Measurements from ENCODE around the gene PDE11A. TPM values are rescaled to one million over a fixed set of nuclear protein-coding genes. Genes with fewer than 3 reads are reported as not detected.

PDE11A gene
- total RNA-seq, 1 donor from 2014 or later, result 0.27 TPM

- Mint-ChIP-seq H3K36me3 (ENCODE audit: unreplicated experiment) (no peaks in the 10 kb centered on the region), H3K27me3 (ENCODE audit: unreplicated experiment) (no peaks in the 10 kb centered on the region), H3K27ac (ENCODE audit: unreplicated experiment) (no peak overlapping the region), H3K4me1 (ENCODE audit: low read depth, unreplicated experiment) (no peaks in the 10 kb centered on the region), H3K4me3 (ENCODE audit: unreplicated experiment) (no peak overlapping the region), H3K9me3 (ENCODE audit: unreplicated experiment) (no peaks in the 10 kb centered on the region)
- DNase-seq, result no peak
- no peak for TF ChIP-seq CTCF (IDR thresholded peaks at IDR 0.05; ENCODE audit: partially characterized antibody, unreplicated experiment)
Observed at GRCh38 chr2:177771191-177771590, 301.4 kb downstream of the PDE11A start.

GRCh38 chr2:177767768-177768167 is 304.8 kb downstream of the PDE11A start:
- Mint-ChIP-seq H3K9me3 (ENCODE audit: unreplicated experiment) (no peaks in the 10 kb centered on the region), H3K36me3 (ENCODE audit: unreplicated experiment) (no peaks in the 10 kb centered on the region), H3K4me3 (ENCODE audit: unreplicated experiment) (no peak overlapping the region), H3K27me3 (ENCODE audit: unreplicated experiment) (no peaks in the 10 kb centered on the region), H3K4me1 (ENCODE audit: low read depth, unreplicated experiment) (peaks cover 3% of the 10 kb centered on the region), H3K27ac (ENCODE audit: unreplicated experiment) (no peak overlapping the region)
- no peak for DNase-seq
- no peak for TF ChIP-seq CTCF (IDR thresholded peaks at IDR 0.05; ENCODE audit: partially characterized antibody, unreplicated experiment)

- no peak for TF ChIP-seq CTCF (IDR thresholded peaks at IDR 0.05; ENCODE audit: partially characterized antibody, unreplicated experiment)
- Mint-ChIP-seq H3K36me3 (ENCODE audit: unreplicated experiment) (no peaks in the 10 kb centered on the region), H3K4me3 (ENCODE audit: unreplicated experiment) (no peak overlapping the region), H3K27me3 (ENCODE audit: unreplicated experiment) (no peaks in the 10 kb centered on the region), H3K27ac (ENCODE audit: unreplicated experiment) (no peak overlapping the region), H3K9me3 (ENCODE audit: unreplicated experiment) (no peaks in the 10 kb centered on the region), H3K4me1 (ENCODE audit: low read depth, unreplicated experiment) (peaks cover 3% of the 10 kb centered on the region)
- DNase-seq, result no peak
Observed at GRCh38 chr2:177765698-177766097, 306.9 kb downstream of the PDE11A start.

- no peak overlapping the region for H3K27ac Mint-ChIP-seq (ENCODE audit: unreplicated experiment)
- no peaks in the 10 kb centered on the region for H3K36me3 Mint-ChIP-seq (ENCODE audit: unreplicated experiment)
- DNase-seq, result peak; percentile 91
- H3K27me3 Mint-ChIP-seq (ENCODE audit: unreplicated experiment), result no peaks in the 10 kb centered on the region
- no peaks in the 10 kb centered on the region for H3K9me3 Mint-ChIP-seq (ENCODE audit: unreplicated experiment)
- H3K4me1 Mint-ChIP-seq (ENCODE audit: low read depth, unreplicated experiment), result peaks cover 6% of the 10 kb centered on the region
- H3K4me3 Mint-ChIP-seq (ENCODE audit: unreplicated experiment), result peak overlapping the region; percentile 48
- TF ChIP-seq CTCF (IDR thresholded peaks at IDR 0.05; ENCODE audit: partially characterized antibody, unreplicated experiment), result peak; percentile 88
Observed at GRCh38 chr2:177763531-177764265, 308.9 kb downstream of the PDE11A start.

GRCh38 chr2:177759443-177759842 is 313.1 kb downstream of the PDE11A start:
- Mint-ChIP-seq H3K36me3 (ENCODE audit: unreplicated experiment) (no peaks in the 10 kb centered on the region), H3K27me3 (ENCODE audit: unreplicated experiment) (no peaks in the 10 kb centered on the region), H3K27ac (ENCODE audit: unreplicated experiment) (no peak overlapping the region), H3K9me3 (ENCODE audit: unreplicated experiment) (peaks cover 2% of the 10 kb centered on the region), H3K4me1 (ENCODE audit: low read depth, unreplicated experiment) (peaks cover 24% of the 10 kb centered on the region), H3K4me3 (ENCODE audit: unreplicated experiment) (no peak overlapping the region)
- TF ChIP-seq CTCF (IDR thresholded peaks at IDR 0.05; ENCODE audit: partially characterized antibody, unreplicated experiment), result no peak
- no peak for DNase-seq
